A673 (cell line): ENCODE results near the gene IL4. TPM values are rescaled to one million over a fixed set of nuclear protein-coding genes. Genes with fewer than 3 reads are reported as not detected.

Source experiments
- BruUV-seq: library from RNA; stranded (reverse); fragments of 400-500 nt; replicated peaks from 2 replicates; lab custom pipeline; 2021; lab: Mats Ljungman, UMichigan
- CTCF ChIA-PET: fragments of 300-600 bp; sonication (Branson Sonifier 250); formaldehyde crosslinking; loops from one replicate; lab custom pipeline; 2022; ENCODE audit warnings: antibody characterized with exemption; lab: Charles Lee
- POLR2A ChIA-PET: fragments of 300-600 bp; sonication (Branson Sonifier 250); formaldehyde crosslinking; loops from one replicate; lab custom pipeline; 2022; ENCODE audit warnings: antibody characterized with exemption; ENCODE audit not compliant: low non-redundant PET; lab: Charles Lee
- DNase-seq: peaks from one replicate; pipeline ENCODE4 v3.0.0-alpha.2; 2015; ENCODE audit warnings: low spot score
- H3K27ac ChIP-seq: fragments of 200-600 bp; sonication (generic); 2 replicates; pipeline ENCODE4 v1.5.1; 2016; ENCODE audit warnings: mixed run types, low read depth, mild to moderate bottlenecking, mixed read lengths, antibody characterized with exemption, low read length; ENCODE audit not compliant: poor library complexity, severe bottlenecking
- H3K27me3 ChIP-seq: fragments of 200-600 bp; sonication (generic); replicated peaks from 2 replicates; pipeline ENCODE4 v1.6.1; 2017; ENCODE audit warnings: mixed run types, low read depth, mild to moderate bottlenecking, mixed read lengths, antibody characterized with exemption, low read length; ENCODE audit not compliant: insufficient read depth, poor library complexity
- H3K36me3 ChIP-seq: fragments of 200-600 bp; sonication (generic); 2 replicates; pipeline ENCODE4 v1.6.1; 2016; ENCODE audit warnings: mixed run types, mild to moderate bottlenecking, mixed read lengths, antibody characterized with exemption, low read length; ENCODE audit not compliant: insufficient read depth, poor library complexity, severe bottlenecking
- H3K4me1 ChIP-seq: fragments of 200-600 bp; sonication (generic); 2 replicates; pipeline ENCODE4 v1.6.1; 2017; ENCODE audit warnings: mixed run types, mild to moderate bottlenecking, mixed read lengths, antibody characterized with exemption, low read length; ENCODE audit not compliant: insufficient read depth, poor library complexity, severe bottlenecking
- H3K4me3 ChIP-seq: fragments of 200-600 bp; sonication (generic); 2 replicates; pipeline ENCODE4 v1.5.1; 2016; ENCODE audit warnings: low read depth, mixed run types, mild to moderate bottlenecking, mixed read lengths, low read length; ENCODE audit not compliant: poor library complexity, severe bottlenecking
- H3K9me3 ChIP-seq: fragments of 200-600 bp; sonication (generic); 2 replicates; pipeline ENCODE4 v1.6.1; 2016; ENCODE audit warnings: mixed run types, low read depth, mild to moderate bottlenecking, mixed read lengths, antibody characterized with exemption, low read length; ENCODE audit not compliant: poor library complexity, severe bottlenecking
- CTCF ChIP-seq: fragments of 300-800, 200-600 bp; sonication (generic); conservative IDR thresholded peaks from 2 replicates; pipeline ENCODE4 v1.5.1; 2017; ENCODE audit warnings: low read depth, mild to moderate bottlenecking, antibody characterized with exemption, low read length, moderate library complexity, mixed read lengths
- EZH2 ChIP-seq: fragments of 200-600 bp; sonication (generic); IDR thresholded peaks from 2 replicates; pipeline ENCODE4 v1.6.1; 2017; ENCODE audit warnings: borderline replicate concordance, low read depth, mild to moderate bottlenecking, mixed read lengths, antibody characterized with exemption, low read length; ENCODE audit not compliant: poor library complexity, severe bottlenecking
- intact Hi-C: fragments of 100-400 bp; cut with micrococcal nuclease; formaldehyde crosslinking; loops from one replicate; pipeline ENCODE4 v1.10.0; 2022; ENCODE audit not compliant: unreplicated experiment
- total RNA-seq: library from RNA; stranded (reverse); gene quantifications from 2 replicates; pipeline ENCODE4 v1.2.3, GENCODE V29; 2021

IL4 gene
- total RNA-seq, 1 experiment from 2014 or later = not detected

GRCh38 chr5:132686193-132686592 is 12.4 kb downstream of the IL4 start:
- CTCF ChIA-PET = interaction anchor here (0.7 kb wide), 1 partner anchor 297 kb away, joined by 4 read pairs; no protein-coding TSS in a partner anchor
- intact Hi-C loops = no loop called here
- no peak overlapping the region for H3K4me3 ChIP-seq
- H3K27ac ChIP-seq = no peak overlapping the region
- H3K4me1 ChIP-seq = no peaks in the 10 kb centered on the region
- H3K9me3 ChIP-seq = no peaks in the 10 kb centered on the region
- TF ChIP-seq CTCF (no peak), EZH2 (no peak)
- no peak for DNase-seq
- no TSS peak for BruUV-seq
- H3K36me3 ChIP-seq = no peaks in the 10 kb centered on the region
- POLR2A ChIA-PET = no interaction called here
- H3K27me3 ChIP-seq = no peaks in the 10 kb centered on the region

- ChIA-PET POLR2A (interaction anchor here (0.5 kb wide), 1 partner anchor 319 kb away, joined by 11 read pairs; the partner anchor contains the start of gene SLC22A5), CTCF (no interaction called here)
- Histone ChIP-seq H3K27me3 (no peaks in the 10 kb centered on the region), H3K36me3 (no peaks in the 10 kb centered on the region), H3K4me3 (no peak overlapping the region), H3K27ac (no peak overlapping the region), H3K4me1 (no peaks in the 10 kb centered on the region), H3K9me3 (no peaks in the 10 kb centered on the region)
- no TSS peak for BruUV-seq
- intact Hi-C loops = no loop called here
- TF ChIP-seq CTCF = no peak
- TF ChIP-seq EZH2 = no peak
- DNase-seq = no peak
Observed at GRCh38 chr5:132687995-132688394, 14.2 kb downstream of the IL4 start.

GRCh38 chr5:132688536-132689339 is 14.9 kb downstream of the IL4 start:
- Histone ChIP-seq H3K27me3 (no peaks in the 10 kb centered on the region), H3K4me1 (no peaks in the 10 kb centered on the region), H3K27ac (no peak overlapping the region), H3K9me3 (no peaks in the 10 kb centered on the region), H3K36me3 (no peaks in the 10 kb centered on the region), H3K4me3 (no peak overlapping the region)
- TF ChIP-seq EZH2 (no peak), CTCF (no peak)
- BruUV-seq = no TSS peak
- no peak for DNase-seq
- ChIA-PET CTCF (no interaction called here), POLR2A (no interaction called here)
- intact Hi-C loops = no loop called here
